Lower leg skin (tissue), 3 donors: ENCODE results near the gene AP1B1.

ENCODE experiments used
- CTCF ChIP-seq, 3 donors: fragments of 450-650 bp; IDR thresholded peaks; one replicate each; pipeline ENCODE4 v1.5.1; 2016; ENCODE audit warnings: antibody characterized with exemption in 3 of 3, mild to moderate bottlenecking in 3 of 3, moderate library complexity in 2 of 3
- POLR2A ChIP-seq, 2 donors: fragments of 450-650 bp; IDR thresholded peaks; one replicate each; pipeline ENCODE4 v1.6.1; 2016 to 2017; ENCODE audit warnings: antibody characterized with exemption in 2 of 2, mild to moderate bottlenecking in 1 of 2, moderate library complexity in 1 of 2

GRCh38 chr22:29334696-29335344 lies 53.5 kb downstream of the AP1B1 start:
- no peak for TF ChIP-seq CTCF (IDR thresholded peaks at IDR 0.05)
- TF ChIP-seq POLR2A (IDR thresholded peaks at IDR 0.05): no peak
